Neural cell (in vitro differentiated cells): ENCODE measurements around the gene SPRED1.

Source experiments
- RAD21 ChIP-seq: fragments of 450-650 bp; conservative IDR thresholded peaks from 2 replicates; pipeline ENCODE4 v1.6.1; 2014; ENCODE audit warnings: antibody characterized with exemption, mild to moderate bottlenecking, moderate library complexity
- TF ChIP-seq, protein P1 (sequence below): fragments of 450-650 bp; IDR thresholded peaks from 2 replicates; pipeline ENCODE4 v1.5.1; 2014; ENCODE audit warnings: antibody characterized with exemption, mild to moderate bottlenecking, moderate library complexity; ENCODE audit not compliant: poor library complexity, severe bottlenecking

DNA sequence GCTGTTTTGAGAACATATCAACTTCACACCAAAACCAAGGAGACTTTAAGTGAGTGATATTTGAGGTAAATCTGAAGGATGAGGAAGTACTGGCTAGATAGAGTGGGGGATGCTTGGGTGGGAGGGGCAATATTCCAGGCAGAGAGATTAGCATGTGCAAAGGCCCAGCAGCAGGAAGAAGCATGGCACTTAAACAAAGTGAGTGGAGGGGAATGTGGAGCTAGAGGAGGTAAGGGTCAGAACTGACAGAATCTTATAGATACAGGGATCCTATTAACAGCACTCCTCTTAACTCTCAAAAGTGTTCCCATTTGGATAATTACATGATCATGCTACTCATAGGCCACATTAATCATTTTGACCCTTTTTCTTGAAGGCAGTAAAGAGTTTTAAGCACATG, 41.4 kb upstream of the SPRED1 start:
- TF ChIP-seq, protein P1, sequence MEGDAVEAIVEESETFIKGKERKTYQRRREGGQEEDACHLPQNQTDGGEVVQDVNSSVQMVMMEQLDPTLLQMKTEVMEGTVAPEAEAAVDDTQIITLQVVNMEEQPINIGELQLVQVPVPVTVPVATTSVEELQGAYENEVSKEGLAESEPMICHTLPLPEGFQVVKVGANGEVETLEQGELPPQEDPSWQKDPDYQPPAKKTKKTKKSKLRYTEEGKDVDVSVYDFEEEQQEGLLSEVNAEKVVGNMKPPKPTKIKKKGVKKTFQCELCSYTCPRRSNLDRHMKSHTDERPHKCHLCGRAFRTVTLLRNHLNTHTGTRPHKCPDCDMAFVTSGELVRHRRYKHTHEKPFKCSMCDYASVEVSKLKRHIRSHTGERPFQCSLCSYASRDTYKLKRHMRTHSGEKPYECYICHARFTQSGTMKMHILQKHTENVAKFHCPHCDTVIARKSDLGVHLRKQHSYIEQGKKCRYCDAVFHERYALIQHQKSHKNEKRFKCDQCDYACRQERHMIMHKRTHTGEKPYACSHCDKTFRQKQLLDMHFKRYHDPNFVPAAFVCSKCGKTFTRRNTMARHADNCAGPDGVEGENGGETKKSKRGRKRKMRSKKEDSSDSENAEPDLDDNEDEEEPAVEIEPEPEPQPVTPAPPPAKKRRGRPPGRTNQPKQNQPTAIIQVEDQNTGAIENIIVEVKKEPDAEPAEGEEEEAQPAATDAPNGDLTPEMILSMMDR, result no peak
- no peak for TF ChIP-seq RAD21
